Kidney epithelial cell (primary cell): ENCODE results near the gene IGSF9B. TPM values are rescaled to one million over a fixed set of nuclear protein-coding genes. Genes with fewer than 3 reads are reported as not detected.

Source experiments
- DNase-seq: peaks from one replicate; pipeline ENCODE4 v3.0.0-alpha.2; 2010; ENCODE audit warnings: low read depth
- H3K27me3 ChIP-seq: 2 replicates; pipeline ENCODE4 v1.6.0; 2011; ENCODE audit warnings: low read length; ENCODE audit not compliant: control insufficient read depth, insufficient read depth
- H3K36me3 ChIP-seq: 2 replicates; pipeline ENCODE4 v1.5.1; 2011; ENCODE audit warnings: low read length; ENCODE audit not compliant: control insufficient read depth, insufficient read depth
- H3K4me3 ChIP-seq: 2 replicates; pipeline ENCODE4 v1.5.1; 2011; ENCODE audit warnings: low read depth, mild to moderate bottlenecking, control low read depth, low read length
- total RNA-seq: library from RNA; depleted of rRNA; stranded (reverse); fragments of >200 nt; gene quantifications from 2 replicates; pipeline ENCODE4 v1.2.3, GENCODE V29; 2015
- TF ChIP-seq, protein P1 (sequence below): IDR thresholded peaks from 2 replicates; pipeline ENCODE4 v1.5.1; 2011; ENCODE audit warnings: mild to moderate bottlenecking, moderate library complexity, low read length, control low read depth, inconsistent platforms; ENCODE audit not compliant: insufficient read depth, poor library complexity, severe bottlenecking

Gene IGSF9B
- total RNA-seq, 1 donor from 2014 or later = 5.9 TPM

GRCh38 chr11:133988686-133989410 lies 32.1 kb upstream of the IGSF9B start:
- TF ChIP-seq, protein P1, sequence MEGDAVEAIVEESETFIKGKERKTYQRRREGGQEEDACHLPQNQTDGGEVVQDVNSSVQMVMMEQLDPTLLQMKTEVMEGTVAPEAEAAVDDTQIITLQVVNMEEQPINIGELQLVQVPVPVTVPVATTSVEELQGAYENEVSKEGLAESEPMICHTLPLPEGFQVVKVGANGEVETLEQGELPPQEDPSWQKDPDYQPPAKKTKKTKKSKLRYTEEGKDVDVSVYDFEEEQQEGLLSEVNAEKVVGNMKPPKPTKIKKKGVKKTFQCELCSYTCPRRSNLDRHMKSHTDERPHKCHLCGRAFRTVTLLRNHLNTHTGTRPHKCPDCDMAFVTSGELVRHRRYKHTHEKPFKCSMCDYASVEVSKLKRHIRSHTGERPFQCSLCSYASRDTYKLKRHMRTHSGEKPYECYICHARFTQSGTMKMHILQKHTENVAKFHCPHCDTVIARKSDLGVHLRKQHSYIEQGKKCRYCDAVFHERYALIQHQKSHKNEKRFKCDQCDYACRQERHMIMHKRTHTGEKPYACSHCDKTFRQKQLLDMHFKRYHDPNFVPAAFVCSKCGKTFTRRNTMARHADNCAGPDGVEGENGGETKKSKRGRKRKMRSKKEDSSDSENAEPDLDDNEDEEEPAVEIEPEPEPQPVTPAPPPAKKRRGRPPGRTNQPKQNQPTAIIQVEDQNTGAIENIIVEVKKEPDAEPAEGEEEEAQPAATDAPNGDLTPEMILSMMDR = no peak
- no peaks in the 10 kb centered on the region for H3K36me3 ChIP-seq
- peaks cover 2% of the 10 kb centered on the region for H3K27me3 ChIP-seq
- H3K4me3 ChIP-seq = no peak overlapping the region
- no peak for DNase-seq

- TF ChIP-seq, protein P1 = no peak
- H3K36me3 ChIP-seq = no peaks in the 10 kb centered on the region
- peaks cover 6% of the 10 kb centered on the region for H3K27me3 ChIP-seq
- H3K4me3 ChIP-seq = no peak overlapping the region
- DNase-seq = no peak
Observed at GRCh38 chr11:133987171-133987570, 30.4 kb upstream of the IGSF9B start.

- Histone ChIP-seq H3K36me3 (no peaks in the 10 kb centered on the region), H3K4me3 (no peak overlapping the region), H3K27me3 (peaks cover 8% of the 10 kb centered on the region)
- TF ChIP-seq, protein P1 = no peak
- no peak for DNase-seq
Observed at GRCh38 chr11:133985981-133986944, 29.5 kb upstream of the IGSF9B start.

DNA sequence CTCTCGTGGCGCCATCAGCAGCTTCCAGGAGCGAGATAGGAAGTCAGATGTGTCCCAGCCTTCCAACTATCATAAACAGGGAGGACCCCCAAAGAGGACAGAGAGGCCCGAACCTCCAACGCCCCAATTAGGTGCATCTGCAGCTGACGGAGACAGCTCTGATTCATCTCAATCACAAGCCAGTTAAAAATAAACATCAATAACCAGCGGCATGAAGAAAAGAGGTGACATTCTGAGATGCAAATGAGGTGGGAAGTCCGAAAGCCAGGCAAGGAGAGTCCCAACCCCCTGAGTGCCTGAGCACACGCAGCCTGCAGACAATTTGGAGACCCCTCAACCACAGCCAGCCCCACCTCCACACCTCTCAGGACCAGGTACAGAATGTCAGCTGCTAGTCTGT lies 28.1 kb upstream of the IGSF9B start:
- Histone ChIP-seq H3K27me3 (peaks cover 8% of the 10 kb centered on the region), H3K36me3 (no peaks in the 10 kb centered on the region), H3K4me3 (no peak overlapping the region)
- TF ChIP-seq, protein P1 = no peak
- no peak for DNase-seq

DNA sequence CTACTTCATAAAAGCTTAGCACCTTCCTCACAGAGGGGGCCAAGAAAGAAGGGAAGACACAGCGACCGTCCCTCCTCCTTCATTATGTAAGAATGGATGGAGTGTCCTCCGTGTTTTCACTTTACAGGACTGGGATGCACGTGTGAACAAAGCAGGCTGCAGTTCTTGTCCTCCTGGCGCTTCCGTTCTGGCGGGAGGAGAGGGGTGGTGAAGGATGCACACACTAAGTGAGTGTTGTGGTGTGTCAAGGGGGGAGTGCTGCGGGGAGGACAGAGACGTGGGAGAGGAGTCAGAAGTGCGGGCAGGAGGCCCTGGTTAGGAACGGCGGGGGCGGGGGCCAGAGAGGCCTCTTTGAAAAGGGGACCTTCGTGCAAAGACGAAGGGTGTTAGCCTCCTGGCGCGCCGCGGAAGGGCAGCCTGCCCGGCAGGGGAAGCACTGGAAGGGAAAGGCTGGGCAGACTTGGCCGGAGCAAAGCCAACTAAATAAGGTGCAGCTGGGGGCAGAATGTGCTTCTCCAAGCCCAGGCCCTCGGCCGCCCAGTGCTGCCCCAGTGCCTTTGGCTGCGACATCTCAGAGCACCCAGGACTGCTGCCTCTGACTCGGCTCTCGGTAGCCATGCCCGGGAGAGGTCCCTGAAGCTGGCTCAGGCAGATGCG lies 27.0 kb upstream of the IGSF9B start:
- DNase-seq = no peak
- Histone ChIP-seq H3K36me3 (no peaks in the 10 kb centered on the region), H3K27me3 (peaks cover 8% of the 10 kb centered on the region), H3K4me3 (no peak overlapping the region)
- TF ChIP-seq, protein P1 = no peak
